ENCODE data around the gene AFF3. TPM values are rescaled to one million over a fixed set of nuclear protein-coding genes. Genes with fewer than 3 reads are reported as not detected.

AFF3 gene
- total RNA-seq, 4 donors from 2014 or later: 2.1 to 7.3 (median 3.5) TPM

GRCh38 chr2:100178864-100179263 lies 36.5 kb upstream of the AFF3 start:
- WGBS, 2 donors: 81 to 86% methylated on average over 3 of the region's 3 CpGs
- TF ChIP-seq POLR2A (IDR thresholded peaks at IDR 0.05) (no peak), CTCF (IDR thresholded peaks at IDR 0.05) (no peak)
- H3K4me3 ChIP-seq (ENCODE audit: low read depth, poor library complexity, severe bottlenecking): no peak overlapping the region
- DNase-seq (ENCODE audit: low spot score in 2 of 2): no peak
- intact Hi-C loops (cut with DNase I; ENCODE audit: low total_unique reads): no loop called here

- no peak overlapping the region for H3K4me3 ChIP-seq (ENCODE audit: low read depth, poor library complexity, severe bottlenecking)
- WGBS, 2 donors: 62 to 65% methylated on average over 8 of the region's 8 CpGs
- no peak for DNase-seq (ENCODE audit: low spot score in 2 of 2)
- TF ChIP-seq POLR2A (IDR thresholded peaks at IDR 0.05) (no peak), CTCF (IDR thresholded peaks at IDR 0.05) (no peak)
- intact Hi-C loops (cut with DNase I; ENCODE audit: low total_unique reads): no loop called here
Observed at GRCh38 chr2:100178085-100178788, 35.8 kb upstream of the AFF3 start.

GRCh38 chr2:100176925-100177324 lies 34.5 kb upstream of the AFF3 start:
- H3K4me3 ChIP-seq (ENCODE audit: low read depth, poor library complexity, severe bottlenecking): no peak overlapping the region
- 86 to 88% methylated on average over 4 of the region's 4 CpGs for WGBS, 2 donors
- intact Hi-C loops (cut with DNase I; ENCODE audit: low total_unique reads): no loop called here
- no peak for DNase-seq (ENCODE audit: low spot score in 2 of 2)
- no peak for TF ChIP-seq CTCF (IDR thresholded peaks at IDR 0.05)
- TF ChIP-seq POLR2A (IDR thresholded peaks at IDR 0.05): no peak

- no peak for DNase-seq (ENCODE audit: low spot score in 2 of 2)
- TF ChIP-seq CTCF (IDR thresholded peaks at IDR 0.05) (no peak), POLR2A (IDR thresholded peaks at IDR 0.05) (no peak)
- WGBS, 2 donors: 58 to 66% methylated on average over 6 of the region's 6 CpGs
- H3K4me3 ChIP-seq (ENCODE audit: low read depth, poor library complexity, severe bottlenecking): no peak overlapping the region
- intact Hi-C loops (cut with DNase I; ENCODE audit: low total_unique reads): no loop called here
Observed at GRCh38 chr2:100174026-100174431, 31.6 kb upstream of the AFF3 start.

- 84 to 90% methylated on average over 6 of the region's 6 CpGs for WGBS, 2 donors
- DNase-seq (ENCODE audit: low spot score in 2 of 2): no peak
- H3K4me3 ChIP-seq (ENCODE audit: low read depth, poor library complexity, severe bottlenecking): no peak overlapping the region
- intact Hi-C loops (cut with DNase I; ENCODE audit: low total_unique reads): no loop called here
- TF ChIP-seq CTCF (IDR thresholded peaks at IDR 0.05) (no peak), POLR2A (IDR thresholded peaks at IDR 0.05) (no peak)
Observed at GRCh38 chr2:100166701-100167100, 24.3 kb upstream of the AFF3 start.

GRCh38 chr2:100163605-100164004 lies 21.2 kb upstream of the AFF3 start:
- TF ChIP-seq CTCF (IDR thresholded peaks at IDR 0.05) (no peak), POLR2A (IDR thresholded peaks at IDR 0.05) (no peak)
- no peak overlapping the region for H3K4me3 ChIP-seq (ENCODE audit: low read depth, poor library complexity, severe bottlenecking)
- DNase-seq (ENCODE audit: low spot score in 2 of 2): no peak
- intact Hi-C loops (cut with DNase I; ENCODE audit: low total_unique reads): no loop called here

All from lower leg skin (tissue), 4 donors.